H1 (cell line): ENCODE measurements around the gene GPLD1. TPM values are rescaled to one million over a fixed set of nuclear protein-coding genes. Genes with fewer than 3 reads are reported as not detected.

Source experiments
- CTCF ChIA-PET: fragments of 300-600 bp; sonication (Branson Sonifier 250); formaldehyde crosslinking; loops from one replicate; lab custom pipeline; 2021; ENCODE audit not compliant: partially characterized antibody; lab: Charles Lee
- POLR2A ChIA-PET: fragments of 300-600 bp; sonication (Branson Sonifier 250); formaldehyde crosslinking; loops from one replicate; lab custom pipeline; 2021; ENCODE audit warnings: inconsistent platforms; ENCODE audit not compliant: partially characterized antibody; lab: Charles Lee
- DNase-seq, 2 experiments: peaks; one replicate each; pipeline versions ENCODE4 v3.0.0 to v3.0.0-alpha.2; 2010 to 2022; ENCODE audit warnings: low spot score in 2 of 2, low read depth in 1 of 2, mixed read lengths in 1 of 2
- FAIRE-seq: peaks from 2 replicates; lab custom pipeline; 2011; peaks lifted over from hg19 to GRCh38; lab: Jason Lieb, UNC
- H2AFZ ChIP-seq: 2 replicates; pipeline ENCODE4 v1.8.1; 2012; ENCODE audit warnings: low read length, inconsistent platforms
- H2AK5ac ChIP-seq: 2 replicates; pipeline ENCODE4 v1.6.1; 2013; ENCODE audit warnings: low read depth, low read length
- H2BK120ac ChIP-seq: replicated peaks from 2 replicates; pipeline ENCODE3; 2013; ENCODE audit warnings: low read depth, low read length, inconsistent platforms
- H2BK12ac ChIP-seq: 2 replicates; pipeline ENCODE4 v1.6.1; 2013; ENCODE audit warnings: low read depth, low read length
- H2BK15ac ChIP-seq: 2 replicates; pipeline ENCODE4 v1.6.1; 2013; ENCODE audit warnings: low read length
- H2BK20ac ChIP-seq: 2 replicates; pipeline ENCODE4 v1.6.1; 2013; ENCODE audit warnings: low read length
- H2BK5ac ChIP-seq: 2 replicates; pipeline ENCODE4 v1.6.1; 2013; ENCODE audit warnings: low read depth, low read length
- H3K14ac ChIP-seq: 2 replicates; pipeline ENCODE4 v1.6.1; 2013; ENCODE audit warnings: inconsistent platforms; ENCODE audit not compliant: insufficient read length
- H3K18ac ChIP-seq: 2 replicates; pipeline ENCODE4 v1.6.1; 2013; ENCODE audit warnings: low read length; ENCODE audit errors: extremely low read depth
- H3K23ac ChIP-seq: 2 replicates; pipeline ENCODE4 v1.6.1; 2013; ENCODE audit warnings: inconsistent platforms; ENCODE audit not compliant: insufficient read length
- H3K23me2 ChIP-seq: 2 replicates; pipeline ENCODE4 v1.6.1; 2013; ENCODE audit warnings: low read depth, low read length
- H3K27ac ChIP-seq: 2 replicates; pipeline ENCODE4 v1.6.1; 2011; ENCODE audit warnings: low read depth, low read length, inconsistent platforms
- H3K27me3 ChIP-seq, 4 experiments: replicated peaks in 1 of 4; 1 replicate in 1 of 4; 2 replicates in 3 of 4; pipeline versions ENCODE4 v1.6.1 to v1.8.1; 2011 to 2013; ENCODE audit warnings: low read length in 3 of 4, mild to moderate bottlenecking in 3 of 4, inconsistent platforms in 2 of 4, mixed read lengths in 2 of 4, moderate library complexity in 1 of 4; ENCODE audit not compliant: control insufficient read depth in 3 of 4, insufficient read depth in 3 of 4; ENCODE audit errors: extremely low read depth in 1 of 4
- H3K36me3 ChIP-seq, 4 experiments: 2 replicates each; pipeline versions ENCODE4 v1.6.1 to v1.8.1; 2011 to 2013; ENCODE audit warnings: mild to moderate bottlenecking in 4 of 4, low read length in 3 of 4, moderate library complexity in 2 of 4, control low read depth in 1 of 4, inconsistent platforms in 1 of 4; ENCODE audit not compliant: insufficient read depth in 4 of 4, control insufficient read depth in 2 of 4
- H3K4ac ChIP-seq: replicated peaks from 2 replicates; pipeline ENCODE3; 2013; ENCODE audit warnings: low read length, low read depth, mixed read lengths, inconsistent platforms; ENCODE audit not compliant: insufficient read length
- H3K4me1 ChIP-seq, 4 experiments: replicated peaks in 1 of 4; 1 replicate in 1 of 4; 2 replicates in 3 of 4; pipeline versions ENCODE4 v1.6.1 to v1.8.1; 2011 to 2013; ENCODE audit warnings: low read length in 3 of 4, inconsistent platforms in 2 of 4, mixed read lengths in 1 of 4; ENCODE audit not compliant: insufficient read depth in 4 of 4, control insufficient read depth in 3 of 4
- H3K4me2 ChIP-seq, 2 experiments: 2 replicates each; pipeline versions ENCODE4 v1.6.1 to v1.8.1; 2011 to 2013; ENCODE audit warnings: low read depth in 2 of 2, low read length in 2 of 2, control low read depth in 1 of 2, inconsistent platforms in 1 of 2, mild to moderate bottlenecking in 1 of 2; ENCODE audit not compliant: insufficient read depth in 1 of 2
- H3K4me3 ChIP-seq, 4 experiments: fragments of 200-600, 300-600 bp in 1 of 4; sonication (generic), shearing (Covaris generic), sonication (Bioruptor Twin) in 1 of 4; 2 replicates each; pipeline versions ENCODE4 v1.5.1 to v1.8.1; 2011 to 2016; ENCODE audit warnings: low read length in 4 of 4, low read depth in 3 of 4, control low read depth in 2 of 4, inconsistent platforms in 2 of 4, mild to moderate bottlenecking in 2 of 4, mixed read lengths in 1 of 4, moderate library complexity in 1 of 4; ENCODE audit not compliant: insufficient read depth in 2 of 4; ENCODE audit errors: extremely low read depth in 1 of 4
- H3K56ac ChIP-seq: replicated peaks from 2 replicates; pipeline ENCODE3; 2013; ENCODE audit warnings: low read depth, mild to moderate bottlenecking, mixed read lengths, low read length, inconsistent platforms; ENCODE audit not compliant: insufficient read length
- H3K79me1 ChIP-seq: 2 replicates; pipeline ENCODE4 v1.6.1; 2013; ENCODE audit warnings: low read depth, low read length, control low read depth
- H3K79me2 ChIP-seq, 2 experiments: 2 replicates each; pipeline versions ENCODE4 v1.6.1 to v1.8.1; 2012 to 2013; ENCODE audit warnings: low read length in 2 of 2, mild to moderate bottlenecking in 2 of 2, inconsistent platforms in 1 of 2; ENCODE audit not compliant: insufficient read depth in 2 of 2, control insufficient read depth in 1 of 2
- H3K9ac ChIP-seq, 4 experiments: replicated peaks in 1 of 4; 1 replicate in 1 of 4; 2 replicates in 3 of 4; pipeline versions ENCODE4 v1.6.1 to v1.8.1; 2011 to 2013; ENCODE audit warnings: low read depth in 3 of 4, low read length in 3 of 4, control low read depth in 2 of 4, mild to moderate bottlenecking in 2 of 4, moderate library complexity in 2 of 4, inconsistent platforms in 1 of 4; ENCODE audit errors: extremely low read depth in 1 of 4
- H3K9me3 ChIP-seq, 2 experiments: 2 replicates each; pipeline versions ENCODE4 v1.6.1 to v1.8.1; 2012 to 2013; ENCODE audit warnings: mild to moderate bottlenecking in 2 of 2, moderate library complexity in 2 of 2, control low read depth in 1 of 2, inconsistent platforms in 1 of 2, low read depth in 1 of 2, low read length in 1 of 2, mixed read lengths in 1 of 2; ENCODE audit not compliant: insufficient read depth in 2 of 2
- H4K20me1 ChIP-seq, 2 experiments: replicated peaks in 1 of 2; 2 replicates each; pipeline versions ENCODE3 to v1.8.1; 2011 to 2013; ENCODE audit warnings: inconsistent platforms in 2 of 2, low read length in 2 of 2, mild to moderate bottlenecking in 1 of 2; ENCODE audit not compliant: insufficient read depth in 2 of 2, control insufficient read depth in 1 of 2
- H4K5ac ChIP-seq: 2 replicates; pipeline ENCODE4 v1.6.1; 2013; ENCODE audit warnings: low read length, low read depth, mixed read lengths, inconsistent platforms; ENCODE audit not compliant: insufficient read length
- H4K8ac ChIP-seq: 2 replicates; pipeline ENCODE4 v1.8.0; 2013; ENCODE audit warnings: mild to moderate bottlenecking, moderate library complexity, low read length, inconsistent platforms; ENCODE audit not compliant: insufficient read depth; ENCODE audit errors: extremely low read depth
- H4K91ac ChIP-seq: replicated peaks from 2 replicates; pipeline ENCODE3; 2013; ENCODE audit warnings: low read length, mixed read lengths, inconsistent platforms; ENCODE audit not compliant: insufficient read length
- BACH1 ChIP-seq: IDR thresholded peaks from 2 replicates; pipeline ENCODE4 v1.6.1; 2012; ENCODE audit warnings: low read length, improper control_type of control experiment
- GTF2F1 ChIP-seq: IDR thresholded peaks from 2 replicates; pipeline ENCODE4 v1.6.1; 2012; ENCODE audit warnings: low read depth, low read length, improper control_type of control experiment, borderline replicate concordance
- RFX5 ChIP-seq: IDR thresholded peaks from 2 replicates; pipeline ENCODE4 v1.6.1; 2011; ENCODE audit warnings: low read depth, low read length, improper control_type of control experiment, borderline replicate concordance
- WGBS, 2 experiments: shearing (Covaris generic) in 1 of 2; methylation state at CpG; one replicate each; pipeline versions ENCODE4 v1.1.6 to v1.1.7; 2013 to 2015; ENCODE audit warnings: low lambda C conversion rate in 2 of 2, mixed read lengths in 2 of 2, inconsistent platforms in 1 of 2, low coverage in 1 of 2, missing lambda C conversion rate in 1 of 2; ENCODE audit not compliant: insufficient replicate concordance in 2 of 2, insufficient coverage in 1 of 2, insufficient read length in 1 of 2; ENCODE audit errors: extremely low coverage in 1 of 2, missing lambda C conversion rate in 1 of 2; 5-methylcytosine and 5-hydroxymethylcytosine counted together
- polyA plus RNA-seq, 7 experiments: library from polyadenylated mRNA; depleted of rRNA in 3 of 7; stranded (reverse) in 5 of 7; unstranded in 2 of 7; fragments of >200 nt in 5 of 7; fragments of 200-250 nt in 2 of 7; gene quantifications; 1 replicate in 5 of 7; 2 replicates in 1 of 7; 4 replicates in 1 of 7; pipeline versions ENCODE4 v1.2.1 to v1.2.3, GENCODE V29; 2011 to 2013; ENCODE audit warnings: missing spikeins in 2 of 7, mixed read lengths in 2 of 7
- total RNA-seq: library from RNA; stranded (reverse); fragmentation: NEBNext Ultra II Directional; extraction: Animal tissue kit (Norgen Biotek cat#: 25700); gene quantifications from 2 replicates; pipeline ENCODE4 v1.2.1, GENCODE V29; 2021
- TF ChIP-seq, protein P1 (sequence below): IDR thresholded peaks from 2 replicates; pipeline ENCODE4 v1.6.1; 2011; ENCODE audit warnings: low read length, improper control_type of control experiment

Gene GPLD1
- total and polyA plus RNA-seq, 2 of the 8 experiments (the other 6 are each of a cell fraction or from before 2014, with no cell fraction given) = 3.7 to 5.3 TPM

DNA sequence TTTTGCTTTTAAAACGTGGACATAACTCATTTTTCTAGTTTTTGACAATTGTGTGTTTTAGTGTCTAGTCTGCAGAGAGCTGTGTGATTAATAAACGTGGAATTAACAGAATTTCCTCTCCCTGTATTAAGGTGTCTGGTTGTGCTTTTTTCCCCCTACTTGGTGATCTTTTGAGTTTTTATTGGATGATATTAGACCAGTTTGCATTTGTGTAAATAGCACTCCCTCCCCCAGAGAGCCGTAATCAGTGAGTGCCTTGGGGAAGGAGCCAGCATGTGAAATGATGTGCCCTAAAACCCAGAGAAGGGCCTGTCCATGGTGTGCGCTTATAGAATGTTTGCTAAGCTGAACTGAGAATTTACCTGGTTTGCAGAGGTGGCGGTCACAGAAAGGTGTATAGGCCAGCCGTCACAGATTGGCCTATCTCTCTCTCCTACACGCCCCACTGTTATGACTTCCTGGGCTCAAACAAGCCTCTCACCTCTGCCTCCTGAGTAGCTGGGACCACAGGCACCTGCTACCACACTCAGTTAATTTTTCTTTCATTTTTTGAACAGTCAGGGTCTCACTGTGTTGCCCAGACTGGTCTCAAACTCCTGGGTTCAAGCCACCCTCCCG lies 47.8 kb upstream of the GPLD1 start:
- Histone ChIP-seq H3K56ac (no peak overlapping the region), H3K9ac (no peak overlapping the region), H2AK5ac (no peak overlapping the region), H4K5ac (no peak overlapping the region), H3K79me1 (no peaks in the 10 kb centered on the region; the same call in 1 of the 2 replicates), H3K4me1 (no peaks in the 10 kb centered on the region), H3K4me3 (no peak overlapping the region), H2BK5ac (no peak overlapping the region), H3K23ac (no peak overlapping the region), H2BK120ac (no peak overlapping the region), H4K91ac (no peak overlapping the region), H4K20me1 (no peaks in the 10 kb centered on the region), H2AFZ (no peak overlapping the region), H2BK12ac (no peak overlapping the region), H4K8ac (no peak overlapping the region), H3K27ac (no peak overlapping the region), H2BK20ac (no peak overlapping the region), H3K9me3 (no peaks in the 10 kb centered on the region), H3K79me2 (no peaks in the 10 kb centered on the region), H3K4me2 (no peak overlapping the region), H3K23me2 (no peaks in the 10 kb centered on the region; the same call in 1 of the 2 replicates), H3K4ac (no peak overlapping the region), H2BK15ac (no peak overlapping the region), H3K36me3 (no peaks in the 10 kb centered on the region), H3K18ac (no peak overlapping the region), H3K27me3 (no peaks in the 10 kb centered on the region), H3K14ac (no peak overlapping the region)
- DNase-seq = no peak
- FAIRE-seq = no peak
- POLR2A ChIA-PET = no interaction called here
- CTCF ChIA-PET = interaction anchor here (0.7 to 5.4 kb wide), 13 partner anchors 9 to 481 kb away, joined by 3 to 56 read pairs (median 4); partner anchors contain the start of genes ACOT13 and TDP2
- WGBS, 2 experiments = 94% methylated on average over 8 of the region's 8 CpGs; no CpG with 5 or more reads in 1 of the 2 experiments
- TF ChIP-seq BACH1 = no peak
- TF ChIP-seq GTF2F1 = no peak
- TF ChIP-seq, protein P1, sequence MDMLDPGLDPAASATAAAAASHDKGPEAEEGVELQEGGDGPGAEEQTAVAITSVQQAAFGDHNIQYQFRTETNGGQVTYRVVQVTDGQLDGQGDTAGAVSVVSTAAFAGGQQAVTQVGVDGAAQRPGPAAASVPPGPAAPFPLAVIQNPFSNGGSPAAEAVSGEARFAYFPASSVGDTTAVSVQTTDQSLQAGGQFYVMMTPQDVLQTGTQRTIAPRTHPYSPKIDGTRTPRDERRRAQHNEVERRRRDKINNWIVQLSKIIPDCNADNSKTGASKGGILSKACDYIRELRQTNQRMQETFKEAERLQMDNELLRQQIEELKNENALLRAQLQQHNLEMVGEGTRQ = no peak
- no peak for TF ChIP-seq RFX5
